Keratinocyte (primary cell): Measurements from ENCODE around the gene CASKIN2. TPM values are rescaled to one million over a fixed set of nuclear protein-coding genes. Genes with fewer than 3 reads are reported as not detected.

Experiments
- DNase-seq: peaks from one replicate; pipeline ENCODE4 v3.0.0-alpha.2; 2011; ENCODE audit warnings: low read depth, missing footprints, low spot score
- FAIRE-seq: peaks from 2 replicates; lab custom pipeline; 2011; peaks lifted over from hg19 to GRCh38; lab: Jason Lieb, UNC
- H2AFZ ChIP-seq: 2 replicates; pipeline ENCODE4 v1.6.0; 2012; ENCODE audit warnings: low read length, control low read depth, inconsistent platforms; ENCODE audit not compliant: control insufficient read depth
- H3K27ac ChIP-seq: 2 replicates; pipeline ENCODE4 v1.5.1; 2011; ENCODE audit warnings: low read length; ENCODE audit not compliant: control insufficient read depth, insufficient read depth
- H3K27me3 ChIP-seq: 3 replicates; pipeline ENCODE4 v1.6.0; 2011; ENCODE audit warnings: low read length; ENCODE audit not compliant: control insufficient read depth, insufficient read depth; ENCODE audit errors: extremely low read depth
- H3K36me3 ChIP-seq, 2 experiments: 2 replicates in 1 of 2; 3 replicates in 1 of 2; pipeline ENCODE4 v1.5.1; 2011; ENCODE audit warnings: low read length in 2 of 2, mild to moderate bottlenecking in 1 of 2; ENCODE audit not compliant: control insufficient read depth in 2 of 2, insufficient read depth in 2 of 2; ENCODE audit errors: extremely low read depth in 1 of 2
- H3K4me1 ChIP-seq: 3 replicates; pipeline ENCODE4 v1.5.1; 2011; ENCODE audit warnings: low read length; ENCODE audit not compliant: control insufficient read depth, insufficient read depth; ENCODE audit errors: extremely low read depth
- H3K4me2 ChIP-seq: 3 replicates; pipeline ENCODE4 v1.6.0; 2011; ENCODE audit warnings: low read depth, low read length; ENCODE audit not compliant: control insufficient read depth, insufficient read depth; ENCODE audit errors: extremely low read depth
- H3K4me3 ChIP-seq, 3 experiments: fragments of 200-600 bp in 1 of 3; sonication (generic) in 1 of 3; 2 replicates in 2 of 3; 3 replicates in 1 of 3; pipeline ENCODE4 v1.5.1; 2011 to 2016; ENCODE audit warnings: low read length in 3 of 3, mild to moderate bottlenecking in 3 of 3, control low read depth in 2 of 3, inconsistent platforms in 1 of 3, low read depth in 1 of 3, mixed read lengths in 1 of 3, mixed run types in 1 of 3, moderate library complexity in 1 of 3; ENCODE audit not compliant: control insufficient read depth in 2 of 3, insufficient read depth in 2 of 3; ENCODE audit errors: extremely low read depth in 1 of 3
- H3K79me2 ChIP-seq: 2 replicates; pipeline ENCODE4 v1.6.0; 2012; ENCODE audit warnings: low read length; ENCODE audit not compliant: control insufficient read depth, insufficient read depth
- H3K9ac ChIP-seq: 3 replicates; pipeline ENCODE4 v1.6.0; 2011; ENCODE audit warnings: low read length; ENCODE audit not compliant: control insufficient read depth, insufficient read depth; ENCODE audit errors: extremely low read depth
- H3K9me1 ChIP-seq: 3 replicates; pipeline ENCODE4 v1.6.0; 2011; ENCODE audit warnings: low read length; ENCODE audit not compliant: control insufficient read depth, insufficient read depth; ENCODE audit errors: extremely low read depth
- H3K9me3 ChIP-seq: 2 replicates; pipeline ENCODE4 v1.5.1; 2012; ENCODE audit warnings: low read depth, low read length; ENCODE audit not compliant: control insufficient read depth
- H4K20me1 ChIP-seq: 3 replicates; pipeline ENCODE4 v1.6.0; 2011; ENCODE audit warnings: low read length; ENCODE audit not compliant: control insufficient read depth, insufficient read depth; ENCODE audit errors: extremely low read depth
- CTCF ChIP-seq, 3 experiments: IDR thresholded peaks in 1 of 3; conservative IDR thresholded peaks in 1 of 3; optimal IDR thresholded peaks in 1 of 3; 2 replicates in 2 of 3; 3 replicates in 1 of 3; pipeline versions ENCODE3 to v1.5.1; 2011; ENCODE audit warnings: low read length in 3 of 3, mild to moderate bottlenecking in 3 of 3, moderate library complexity in 2 of 3, control low read depth in 1 of 3, inconsistent platforms in 1 of 3; ENCODE audit not compliant: insufficient read depth in 2 of 3; ENCODE audit errors: extremely low read depth in 1 of 3
- EZH2 ChIP-seq: IDR thresholded peaks from one replicate; pipeline ENCODE4 v1.6.1; 2012; ENCODE audit warnings: inconsistent platforms, mild to moderate bottlenecking, low read length, moderate library complexity
- dilution Hi-C: fragments of 300-500 bp; cut with MboI; formaldehyde crosslinking; loops from one replicate; pipeline ENCODE4 v1.7.0; 2020; ENCODE audit warnings: low sequenced_read_pairs; ENCODE audit not compliant: extremely low pct_ligation_motif_present
- polyA plus RNA-seq, 5 experiments: library from polyadenylated mRNA; depleted of rRNA in 3 of 5; stranded (reverse) in 3 of 5; stranded (forward) in 1 of 5; unstranded in 1 of 5; fragments of >200 nt; gene quantifications; 1 replicate in 1 of 5; 2 replicates in 3 of 5; 3 replicates in 1 of 5; pipeline versions ENCODE4 v1.2.1 to v1.2.3, GENCODE V29; 2011 to 2012; ENCODE audit warnings: missing spikeins in 2 of 5, low read depth in 1 of 5, low replicate concordance in 1 of 5

CASKIN2 gene
- polyA plus RNA-seq, 1 donor (not counting 4 experiments of a cell fraction or from before 2014, with no cell fraction given) = 3.7 TPM

DNA sequence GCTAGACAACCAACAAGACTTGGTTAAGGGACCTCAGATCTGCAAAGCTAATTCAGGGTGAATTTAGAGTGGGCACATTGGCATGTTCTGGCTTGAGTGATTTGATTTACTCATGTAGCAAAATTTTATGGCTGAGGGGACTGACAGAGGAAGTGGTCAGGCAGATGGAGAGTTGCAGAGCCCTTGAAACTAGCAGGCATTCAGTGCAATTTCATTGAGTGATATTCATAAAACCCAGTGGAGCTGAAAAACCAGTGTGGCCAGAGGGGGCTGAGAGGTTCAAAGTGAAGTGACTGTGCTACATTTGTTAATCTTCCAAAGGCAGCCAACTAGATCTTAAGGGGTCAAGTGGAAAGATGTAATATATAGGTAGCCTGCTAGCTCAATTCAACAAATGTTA, 61.1 kb downstream of the CASKIN2 start:
- Histone ChIP-seq H3K79me2 (peaks cover 1% of the 10 kb centered on the region), H3K36me3 (no peaks in the 10 kb centered on the region), H4K20me1 (no peaks in the 10 kb centered on the region), H3K9me3 (no peaks in the 10 kb centered on the region), H3K4me3 (no peak overlapping the region), H2AFZ (no peak overlapping the region), H3K4me2 (peak overlapping the region; percentile 42), H3K27me3 (no peaks in the 10 kb centered on the region), H3K27ac (no peak overlapping the region), H3K9me1 (no peaks in the 10 kb centered on the region), H3K9ac (no peak overlapping the region), H3K4me1 (peaks cover 23% of the 10 kb centered on the region)
- no peak for FAIRE-seq
- dilution Hi-C loops = no loop called here
- TF ChIP-seq EZH2 (no peak), CTCF (optimal IDR thresholded peaks at IDR 0.05 in 1 of 3, IDR thresholded peaks at IDR 0.05 in 1 of 3, conservative IDR thresholded peaks at IDR 0.05 in 1 of 3; ENCODE audit: extremely low read depth in 1 of 3, insufficient read depth in 2 of 3, low read length in 3 of 3) (no peak)
- no peak for DNase-seq

DNA sequence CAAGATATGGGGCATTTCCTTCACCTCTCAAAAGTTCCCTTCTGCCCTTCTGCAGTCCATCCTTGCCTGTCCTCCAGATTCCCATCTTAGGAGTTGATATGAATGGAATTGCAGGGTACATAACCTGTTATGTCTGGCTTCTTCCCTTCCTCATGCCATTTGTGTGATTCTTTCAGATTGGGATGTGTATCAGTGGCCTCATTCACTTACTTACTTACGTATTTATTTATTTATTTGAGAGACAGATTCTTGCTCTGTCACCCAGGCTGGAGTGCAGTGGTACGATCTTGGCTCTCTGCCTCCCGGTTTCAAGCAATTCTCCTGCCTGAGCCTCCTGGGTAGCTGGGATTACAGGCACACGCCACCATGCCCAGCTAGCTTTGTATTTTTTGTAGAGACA, 65.1 kb downstream of the CASKIN2 start:
- no peak for FAIRE-seq
- H3K27me3 ChIP-seq = no peaks in the 10 kb centered on the region
- TF ChIP-seq EZH2 = no peak
- TF ChIP-seq CTCF (optimal IDR thresholded peaks at IDR 0.05 in 1 of 3, IDR thresholded peaks at IDR 0.05 in 1 of 3, conservative IDR thresholded peaks at IDR 0.05 in 1 of 3; ENCODE audit: extremely low read depth in 1 of 3, insufficient read depth in 2 of 3, low read length in 3 of 3) = no peak

More for the DNA sequence above, 65.1 kb downstream of the CASKIN2 start:
- Histone ChIP-seq H3K4me1 (peaks cover 8% of the 10 kb centered on the region), H4K20me1 (no peaks in the 10 kb centered on the region), H3K9me3 (no peaks in the 10 kb centered on the region), H3K4me2 (no peak overlapping the region), H3K4me3 (no peak overlapping the region), H2AFZ (no peak overlapping the region), H3K79me2 (no peaks in the 10 kb centered on the region), H3K9me1 (no peaks in the 10 kb centered on the region), H3K27ac (no peak overlapping the region), H3K36me3 (no peaks in the 10 kb centered on the region), H3K9ac (no peak overlapping the region)
- dilution Hi-C loops = no loop called here
- DNase-seq = no peak

Other genes starting within 250 kb of the CASKIN2 start
- 15.9 to 18.1 TPM (median 18.0 TPM) in 3 replicates for gene MIF4GD, start 244.3 kb downstream of the CASKIN2 start, polyA plus RNA-seq
- 7.0 to 8.7 TPM (median 8.3 TPM) in 3 replicates for gene SLC25A19, start 226.1 kb downstream of the CASKIN2 start, polyA plus RNA-seq
- gene GRB2, start 109.9 kb downstream of the CASKIN2 start, polyA plus RNA-seq = 56.3 to 64.8 TPM (median 62.0 TPM) in 3 replicates
- 11.7 to 25.1 TPM (median 13.6 TPM) in 3 replicates for gene TMEM94, start 58.9 kb downstream of the CASKIN2 start, polyA plus RNA-seq
- 18.4 to 29.7 TPM (median 24.1 TPM) in 3 replicates for gene TSEN54, start 991 bp upstream of the CASKIN2 start, polyA plus RNA-seq
- gene LLGL2, start 10.2 kb upstream of the CASKIN2 start, polyA plus RNA-seq = 13.8 to 28.2 TPM (median 14.9 TPM) in 3 replicates
- gene MYO15B, start 72.3 kb upstream of the CASKIN2 start, polyA plus RNA-seq = 0.01 to 0.35 TPM (median 0.14 TPM) in 3 replicates
- gene SMIM5, start 117.9 kb upstream of the CASKIN2 start, polyA plus RNA-seq = 0.15 to 0.59 TPM (median 0.24 TPM) in 3 replicates
- 11.9 to 15.8 TPM (median 12.9 TPM) in 3 replicates for gene RECQL5, start 151.6 kb upstream of the CASKIN2 start, polyA plus RNA-seq
- 99.0 to 103 TPM (median 101 TPM) in 3 replicates for gene SAP30BP, start 151.8 kb upstream of the CASKIN2 start, polyA plus RNA-seq
- gene ITGB4, start 205.9 kb upstream of the CASKIN2 start, polyA plus RNA-seq = 761 to 1,084 TPM (median 1,039 TPM) in 3 replicates
- 1.1 to 5.2 TPM (median 1.3 TPM) in 3 replicates for gene GALK1, start 249.7 kb upstream of the CASKIN2 start, polyA plus RNA-seq